Cerebellar cortex (tissue), 1 donor: ENCODE data around the gene THRB.
"Not testable (repeated sequence)": the region's sequence is repeated elsewhere in the genome, so short reads cannot be mapped to it uniquely, and the experiment has no call there.

Experiments used
- DNase-seq: peaks from one replicate; pipeline ENCODE4 v3.0.0-alpha.2; 2015; ENCODE audit warnings: low spot score

The THRB gene

GRCh38 chr3:24406900-24407299 lies 87.8 kb downstream of the THRB start:
- no peak for DNase-seq

GRCh38 chr3:24405057-24405456 lies 89.6 kb downstream of the THRB start:
- DNase-seq = no peak

- DNase-seq = no peak
Measured at GRCh38 chr3:24401811-24402185, 92.9 kb downstream of the THRB start.

- DNase-seq = no peak
Measured at GRCh38 chr3:24401090-24401810, 93.4 kb downstream of the THRB start.

GRCh38 chr3:24400450-24400849 lies 94.2 kb downstream of the THRB start:
- DNase-seq = no peak

GRCh38 chr3:24400015-24400414 lies 94.6 kb downstream of the THRB start:
- DNase-seq = no peak

GRCh38 chr3:24399614-24400013 lies 95.0 kb downstream of the THRB start:
- no peak for DNase-seq

- DNase-seq = not testable (repeated sequence)
Measured at GRCh38 chr3:24398712-24399111, 95.9 kb downstream of the THRB start.

GRCh38 chr3:24396338-24396737 lies 98.3 kb downstream of the THRB start:
- DNase-seq = no peak

GRCh38 chr3:24394754-24395153 lies 99.9 kb downstream of the THRB start:
- DNase-seq = no peak

GRCh38 chr3:24393316-24393715 lies 101.3 kb downstream of the THRB start:
- DNase-seq = no peak

GRCh38 chr3:24390169-24391130 lies 104.2 kb downstream of the THRB start:
- no peak for DNase-seq

GRCh38 chr3:24389108-24390090 lies 105.3 kb downstream of the THRB start:
- no peak for DNase-seq

- DNase-seq = no peak
Measured at GRCh38 chr3:24388611-24389010, 106.0 kb downstream of the THRB start.

- DNase-seq = no peak
Measured at GRCh38 chr3:24388159-24388558, 106.5 kb downstream of the THRB start.

- no peak for DNase-seq
Measured at GRCh38 chr3:24387493-24387892, 107.2 kb downstream of the THRB start.

GRCh38 chr3:24387000-24387399 lies 107.7 kb downstream of the THRB start:
- no peak for DNase-seq

- DNase-seq = no peak
Measured at GRCh38 chr3:24386458-24386857, 108.2 kb downstream of the THRB start.

- no peak for DNase-seq
Measured at GRCh38 chr3:24385012-24385615, 109.5 kb downstream of the THRB start.

- DNase-seq = no peak
Measured at GRCh38 chr3:24382647-24383046, 112.0 kb downstream of the THRB start.

GRCh38 chr3:24379936-24380335 lies 114.7 kb downstream of the THRB start:
- no peak for DNase-seq

- DNase-seq = no peak
Measured at GRCh38 chr3:24378313-24378712, 116.3 kb downstream of the THRB start.
